ENCODE data around the gene DLX3. TPM values are rescaled to one million over a fixed set of nuclear protein-coding genes. Genes with fewer than 3 reads are reported as not detected.
A peak's percentile ranks its signal among the peaks of the same experiment; 100 is the strongest.

Gene DLX3
- total and polyA plus RNA-seq, 2 of the 8 experiments (the other 6 are each of a cell fraction or from before 2014, with no cell fraction given) = 0.15 to 0.20 TPM

DNA sequence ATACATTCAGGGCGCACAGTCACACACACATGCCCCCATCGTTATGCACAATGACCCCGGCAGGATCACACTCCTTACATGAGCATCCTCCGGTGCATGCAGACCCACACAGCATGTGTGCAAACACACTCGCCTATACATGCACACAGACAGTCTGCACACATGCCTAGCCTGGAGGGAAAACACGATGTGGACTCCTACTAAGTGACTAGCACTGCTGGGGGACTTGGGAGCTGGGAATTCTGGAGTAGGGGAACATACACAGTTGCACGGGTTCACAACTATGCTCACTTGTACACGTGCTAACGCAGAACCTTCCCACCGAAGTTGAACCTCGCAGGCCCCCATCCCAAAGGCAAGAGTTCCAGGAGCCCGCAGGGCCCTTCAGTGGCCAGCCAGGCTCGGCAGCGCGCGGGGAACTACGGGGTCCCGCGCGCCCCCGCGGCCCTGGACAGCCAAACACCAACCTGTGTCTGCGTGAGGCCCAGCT lies 2.0 kb downstream of the DLX3 start:
- Histone ChIP-seq H4K8ac (ENCODE audit: extremely low read depth, insufficient read depth, low read length) (peak overlapping the region; percentile 21; the same call in 1 of the 2 replicates), H2AK5ac (ENCODE audit: low read depth, low read length) (no peak overlapping the region), H3K4ac (replicated peaks; ENCODE audit: insufficient read length, low read depth, low read length) (no peak overlapping the region), H2BK5ac (ENCODE audit: low read depth, low read length) (no peak overlapping the region), H4K5ac (ENCODE audit: insufficient read length, low read depth, low read length) (no peak overlapping the region), H3K56ac (replicated peaks; ENCODE audit: insufficient read length, low read depth, low read length) (no peak overlapping the region), H3K4me1 (replicated peaks in 1 of 4; ENCODE audit: control insufficient read depth in 3 of 4, insufficient read depth in 4 of 4, low read length in 3 of 4) (peaks cover 7 to 39% (median 22%) of the 10 kb centered on the region in 4 experiments), H3K14ac (ENCODE audit: insufficient read length) (no peak overlapping the region), H3K23me2 (ENCODE audit: low read depth, low read length) (peaks cover 18% of the 10 kb centered on the region; the same call in 1 of the 2 replicates), H3K9ac (replicated peaks in 1 of 4; ENCODE audit: extremely low read depth in 1 of 4, low read depth in 3 of 4, low read length in 3 of 4) (no peak overlapping the region), H3K36me3 (ENCODE audit: control insufficient read depth in 2 of 4, insufficient read depth in 4 of 4, low read length in 3 of 4) (no peaks in the 10 kb centered on the region; a peak in 1 of 8 replicates), H4K91ac (replicated peaks; ENCODE audit: insufficient read length, low read length) (no peak overlapping the region), H4K20me1 (replicated peaks in 1 of 2; ENCODE audit: control insufficient read depth in 1 of 2, insufficient read depth in 2 of 2, low read length in 2 of 2) (peaks cover 2 to 14% of the 10 kb centered on the region in 2 experiments), H3K23ac (ENCODE audit: insufficient read length) (no peak overlapping the region), H2BK15ac (ENCODE audit: low read length) (0 out of 2 replicates have a peak overlapping the region, but pooled peaks have one; percentile 84), H3K79me1 (ENCODE audit: low read depth, low read length) (no peaks in the 10 kb centered on the region), H3K9me3 (ENCODE audit: insufficient read depth in 2 of 2, low read depth in 1 of 2, low read length in 1 of 2) (peaks cover 0 to 5% of the 10 kb centered on the region in 2 experiments; a peak in 1 of 4 replicates), H2BK20ac (ENCODE audit: low read length) (no peak overlapping the region; the same call in 1 of the 2 replicates), H2AFZ (ENCODE audit: low read length) (peak overlapping the region; percentile 81; the same call in 1 of the 2 replicates), H3K79me2 (ENCODE audit: control insufficient read depth in 1 of 2, insufficient read depth in 2 of 2, low read length in 2 of 2) (no peaks in the 10 kb centered on the region), H2BK12ac (ENCODE audit: low read depth, low read length) (no peak overlapping the region; the same call in 1 of the 2 replicates), H2BK120ac (replicated peaks; ENCODE audit: low read depth, low read length) (no peak overlapping the region), H3K18ac (ENCODE audit: extremely low read depth, low read length) (0 out of 2 replicates have a peak overlapping the region, but pooled peaks have one; percentile 48), H3K4me2 (ENCODE audit: insufficient read depth in 1 of 2, low read depth in 2 of 2, low read length in 2 of 2) (peak overlapping the region; percentile 67 to 91), H3K27ac (ENCODE audit: low read depth, low read length) (no peak overlapping the region), H3K4me3 (ENCODE audit: extremely low read depth in 1 of 4, insufficient read depth in 2 of 4, low read depth in 3 of 4, low read length in 4 of 4) (peak overlapping the region; percentile 40 to 63 (median 44)), H3K27me3 (replicated peaks in 1 of 4; ENCODE audit: control insufficient read depth in 3 of 4, extremely low read depth in 1 of 4, insufficient read depth in 3 of 4, low read length in 3 of 4) (peaks cover 59 to 100% (median 92%) of the 10 kb centered on the region in 4 experiments)
- CTCF ChIA-PET (ENCODE audit: partially characterized antibody) = interaction anchor here (1.2 to 18.5 kb wide), 9 partner anchors 16 to 176 kb away, joined by 3 to 547 read pairs (median 156); partner anchors contain the start of gene TAC4
- no peak for DNase-seq (ENCODE audit: low read depth in 1 of 2, low spot score in 2 of 2)
- WGBS, 2 experiments (ENCODE audit: extremely low coverage in 1 of 2, insufficient coverage in 1 of 2, insufficient read length in 1 of 2, insufficient replicate concordance in 2 of 2, low coverage in 1 of 2, low lambda C conversion rate in 2 of 2, missing lambda C conversion rate in 1 of 2) = 10% methylated on average over 23 of the region's 23 CpGs; no CpG with 5 or more reads in 1 of the 2 experiments
- no peak for FAIRE-seq
- POLR2A ChIA-PET (ENCODE audit: partially characterized antibody) = interaction anchor here (0.9 to 3.3 kb wide), 8 partner anchors 10 to 130 kb away, joined by 3 to 14 read pairs (median 6); no protein-coding TSS in a partner anchor
- TF ChIP-seq KDM5A (IDR thresholded peaks at IDR 0.05; ENCODE audit: low read length) (no peak), GTF2F1 (IDR thresholded peaks at IDR 0.05; ENCODE audit: borderline replicate concordance, low read depth, low read length) (no peak), TEAD4 (IDR thresholded peaks at IDR 0.05; ENCODE audit: low read depth, low read length) (0 out of 2 replicates have a peak, but pooled peaks have one; percentile 1), SP4 (IDR thresholded peaks at IDR 0.05; ENCODE audit: low read length) (no peak), USF2 (IDR thresholded peaks at IDR 0.05; ENCODE audit: low read length) (no peak), CTBP2 (IDR thresholded peaks at IDR 0.05; ENCODE audit: borderline replicate concordance, insufficient read depth, insufficient read length, low read length) (no peak), EZH2 (IDR thresholded peaks at IDR 0.05; ENCODE audit: low read depth, low read length, severe bottlenecking) (no peak), FOSL1 (IDR thresholded peaks at IDR 0.05; ENCODE audit: insufficient read depth, low read depth, low read length) (no peak), HDAC2 (IDR thresholded peaks at IDR 0.05; ENCODE audit: borderline replicate concordance in 1 of 2, low read depth in 2 of 2, low read length in 2 of 2) (no peak), BACH1 (IDR thresholded peaks at IDR 0.05; ENCODE audit: low read length) (no peak), TAF1 (IDR thresholded peaks at IDR 0.05; ENCODE audit: low read depth, low read length) (no peak)
